ELF-1 (cell line): Measurements from ENCODE around the gene LAT.

Source experiments
- DNase-seq: peaks from one replicate; pipeline ENCODE4 v3.0.0-alpha.2; 2016; ENCODE audit warnings: low read depth, low spot score

Gene LAT

GRCh38 chr16:29007730-29008593, 23.1 kb downstream of the LAT start:
- DNase-seq: no peak

- DNase-seq: no peak
Observed at GRCh38 chr16:29009050-29009837, 24.4 kb downstream of the LAT start.

- DNase-seq: no peak
Observed at GRCh38 chr16:29009838-29010166, 24.9 kb downstream of the LAT start.

- DNase-seq: peak; percentile 37
Observed at GRCh38 chr16:29011112-29011511, 26.3 kb downstream of the LAT start.

DNA sequence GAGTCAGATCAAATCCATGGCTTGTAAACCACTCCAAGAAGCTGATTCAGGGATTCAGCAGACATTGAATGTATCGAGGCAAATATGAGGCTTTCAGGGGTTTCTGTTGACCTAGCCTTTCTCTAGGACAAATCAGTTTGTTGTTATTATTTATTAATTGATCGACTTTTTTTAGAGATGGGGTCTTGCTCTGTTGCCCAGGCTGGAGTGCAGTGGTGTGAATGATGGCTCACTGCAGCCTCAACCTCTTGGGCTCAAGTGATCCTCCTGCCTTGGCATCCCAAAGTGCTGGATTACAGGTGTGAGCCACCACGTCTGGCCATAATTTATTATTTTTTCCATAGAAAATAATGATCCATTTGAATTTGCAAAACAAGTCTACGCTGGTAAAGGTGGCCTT, 27.0 kb downstream of the LAT start:
- no peak for DNase-seq

DNA sequence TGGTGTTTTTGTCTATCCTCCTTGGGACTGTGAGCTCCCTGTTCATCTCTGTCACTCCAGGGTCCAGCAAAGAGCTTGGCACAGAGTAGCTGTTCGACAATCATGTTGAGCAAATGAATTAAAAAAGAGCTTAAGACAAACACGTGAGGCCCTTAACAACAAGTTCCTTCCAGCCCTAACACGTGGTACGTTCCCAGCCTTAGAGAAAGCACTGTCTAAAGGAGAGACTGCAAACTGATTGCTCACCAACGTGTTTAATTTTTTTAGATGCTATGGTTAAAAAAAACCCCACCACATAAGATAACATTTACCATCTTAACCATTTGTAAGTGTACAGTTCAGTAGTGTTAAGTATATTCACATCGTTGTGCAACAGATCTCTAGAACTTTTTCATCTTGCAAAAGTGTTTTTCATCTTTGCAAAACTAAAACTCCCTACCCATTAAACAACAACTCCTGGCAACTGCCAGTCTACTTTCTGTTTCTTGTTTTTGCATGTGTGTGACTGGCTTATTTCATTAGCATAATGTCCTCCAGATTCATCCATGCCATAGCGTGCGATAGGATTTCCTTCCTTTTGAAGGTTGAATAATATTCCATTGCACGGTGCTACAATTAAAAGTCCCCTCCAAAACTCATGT, 28.2 kb downstream of the LAT start:
- no peak for DNase-seq

DNA sequence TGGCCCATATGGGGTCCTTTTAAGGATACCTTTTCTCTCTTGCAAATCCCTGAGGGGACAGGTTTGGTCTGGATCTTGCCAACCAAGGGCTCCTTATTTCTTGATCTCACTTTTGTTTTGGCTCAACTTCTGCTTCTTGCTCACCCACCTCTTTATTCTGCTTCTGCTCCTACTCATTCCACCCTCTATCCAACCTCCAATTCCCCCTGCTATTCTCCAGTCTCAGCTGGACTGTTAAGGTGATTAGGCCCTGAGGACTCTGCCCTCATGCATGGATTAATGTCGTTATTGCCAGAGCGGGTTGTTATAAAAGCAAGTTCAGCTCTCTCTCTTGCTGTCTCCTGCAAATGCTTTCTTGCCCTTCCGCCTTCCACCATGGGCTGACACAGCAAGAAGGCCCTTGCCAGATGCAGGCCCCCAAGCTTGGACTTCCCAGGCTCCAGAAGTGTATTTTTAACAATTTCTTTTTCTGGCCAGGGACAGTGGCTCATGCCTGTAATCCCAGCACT, 29.8 kb downstream of the LAT start:
- DNase-seq: no peak

- no peak for DNase-seq
Observed at GRCh38 chr16:29022196-29022595, 37.3 kb downstream of the LAT start.

DNA sequence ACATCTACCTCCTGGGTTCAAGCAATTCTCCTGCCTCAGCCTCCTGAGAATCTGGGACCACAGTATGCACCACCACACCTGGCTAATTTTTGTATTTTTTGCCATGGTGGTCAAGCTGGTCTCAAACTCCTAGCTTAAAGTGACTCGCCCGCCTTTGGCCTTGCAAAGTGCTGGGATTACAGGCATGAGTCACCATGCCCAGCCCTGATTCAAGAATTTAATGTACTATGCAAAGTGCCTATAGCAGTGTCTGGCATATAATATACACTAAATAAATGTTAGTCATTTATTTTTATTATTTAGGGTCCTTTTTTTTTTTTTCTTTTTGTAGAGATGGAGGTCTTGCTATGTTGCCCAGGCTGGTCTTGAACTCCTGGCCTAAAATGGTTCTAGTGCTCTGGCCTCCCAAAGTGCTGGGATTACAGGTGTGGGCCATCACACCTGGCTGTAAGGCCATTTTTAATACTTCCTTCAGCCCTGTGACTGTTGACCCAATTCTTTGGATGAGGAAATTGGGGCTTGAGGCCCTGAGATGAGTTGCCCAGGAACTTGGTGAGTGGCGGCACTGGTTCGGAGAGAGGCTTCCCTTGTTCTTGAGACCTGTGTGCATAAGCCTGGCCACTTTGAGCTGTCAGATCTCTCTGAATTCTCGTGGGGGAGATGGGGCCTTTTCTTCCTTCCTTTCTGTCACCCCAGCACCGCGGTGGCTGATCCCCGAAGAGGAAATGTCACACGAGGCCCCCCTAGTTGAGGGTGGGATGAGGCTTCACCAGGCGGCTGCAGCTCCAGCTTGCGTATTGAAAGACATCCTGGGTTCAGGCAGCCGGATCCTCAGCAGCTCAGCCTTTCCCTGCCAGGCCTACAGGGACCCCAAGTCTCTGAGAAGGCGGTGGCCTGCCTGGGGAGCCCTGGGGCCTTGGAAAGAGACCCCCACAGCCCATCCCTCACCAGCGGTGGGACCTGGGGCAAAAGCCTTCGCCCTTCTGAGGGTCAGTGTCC, 38.7 kb downstream of the LAT start:
- no peak for DNase-seq

- DNase-seq: no peak
Observed at GRCh38 chr16:29024278-29024677, 39.4 kb downstream of the LAT start.

DNA sequence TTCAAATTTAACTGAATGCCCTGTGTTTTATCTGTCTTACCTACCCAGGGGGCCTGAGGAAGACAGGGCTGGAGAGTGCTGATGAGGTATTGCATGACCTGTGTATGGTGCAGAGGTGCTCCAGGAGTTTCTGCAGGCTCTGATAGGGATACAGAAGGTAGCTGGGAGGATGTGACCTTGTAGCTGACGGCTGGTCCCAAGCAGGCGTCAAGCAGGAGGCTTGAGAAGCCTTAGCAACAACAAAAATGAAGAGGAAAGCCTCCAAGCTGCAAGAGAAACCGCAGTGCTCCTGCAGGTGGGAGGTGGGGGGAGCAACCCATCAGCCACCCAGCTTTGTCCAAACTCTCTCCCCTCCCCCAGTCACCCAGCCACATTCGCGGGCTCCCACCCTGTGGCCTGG, 40.4 kb downstream of the LAT start:
- no peak for DNase-seq

GRCh38 chr16:29025735-29026134, 40.9 kb downstream of the LAT start:
- no peak for DNase-seq

GRCh38 chr16:29028457-29029167, 43.8 kb downstream of the LAT start:
- DNase-seq: no peak

DNA sequence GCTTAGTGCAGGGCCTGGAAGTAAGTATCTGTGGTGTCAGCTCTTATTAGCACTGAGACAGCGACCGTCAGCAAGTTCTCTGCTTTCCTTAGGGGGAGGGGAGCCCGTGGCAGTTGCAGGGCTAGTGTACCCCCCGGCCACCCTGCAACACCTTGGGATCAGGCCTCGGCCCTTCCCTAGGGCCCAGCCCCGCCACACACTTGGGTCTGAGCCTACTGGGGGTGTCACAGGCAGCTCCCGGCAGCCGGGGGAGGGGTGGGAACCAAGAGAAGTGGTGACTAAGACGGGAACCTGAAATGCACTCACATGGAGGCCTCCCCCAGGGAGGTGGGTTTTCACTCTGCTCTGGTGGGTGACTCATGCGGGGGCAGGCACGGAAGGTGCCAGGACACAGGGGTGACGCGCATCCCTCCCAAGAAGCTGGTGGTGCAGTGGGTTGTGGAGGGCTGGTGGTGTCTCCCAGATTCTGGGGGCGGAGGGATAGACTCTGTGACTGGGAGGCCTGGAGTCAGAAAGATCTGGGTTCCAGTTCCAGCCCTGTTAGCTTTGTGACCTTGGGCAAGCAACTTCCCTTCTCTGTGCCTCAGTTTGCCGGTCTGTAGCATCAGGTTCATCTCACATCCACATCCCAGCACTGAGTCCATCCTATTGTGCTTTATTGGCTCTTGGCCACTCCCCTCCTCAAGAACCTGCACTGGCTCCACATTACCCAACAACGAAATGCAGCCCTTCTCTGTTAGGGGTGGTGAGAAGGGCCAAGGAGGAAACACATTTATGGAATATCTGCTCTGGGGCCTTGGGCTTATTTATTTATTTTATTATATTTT, 44.5 kb downstream of the LAT start:
- peak; percentile 78 for DNase-seq

DNA sequence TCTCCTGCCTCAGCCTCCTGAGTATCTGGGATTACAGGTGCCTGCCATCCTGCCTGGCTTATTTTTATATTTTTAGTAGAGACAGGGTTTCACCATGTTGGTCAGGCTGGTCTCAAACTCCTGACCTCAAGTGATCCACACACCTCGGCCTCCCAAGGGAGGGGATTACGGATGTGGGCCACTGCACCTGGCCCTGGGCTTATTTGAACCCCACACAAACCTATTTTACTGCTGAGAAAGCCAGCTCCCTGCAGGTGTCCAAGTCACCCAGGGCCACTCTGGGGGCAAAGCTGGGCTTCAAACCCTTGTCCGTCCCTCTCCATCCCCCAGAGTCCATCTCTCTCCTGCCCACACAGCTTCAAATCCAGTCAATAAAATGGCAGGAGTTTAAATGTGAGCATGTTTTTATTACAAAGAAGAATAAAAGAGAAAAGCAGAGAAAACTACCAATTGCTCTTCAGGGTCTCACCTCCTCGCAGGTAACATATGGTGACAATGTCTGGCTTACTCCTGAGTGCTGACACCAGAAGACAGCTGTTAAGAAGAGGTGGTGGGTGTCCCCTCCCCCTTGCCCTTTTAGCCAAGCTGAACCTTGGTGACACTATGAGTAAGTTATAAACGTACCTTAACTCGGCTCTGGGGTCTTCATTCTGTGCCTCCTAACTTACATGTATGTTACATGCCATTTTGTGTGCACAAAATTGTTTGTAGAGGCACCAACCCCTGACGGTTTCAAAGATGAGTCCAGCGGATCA, 45.4 kb downstream of the LAT start:
- no peak for DNase-seq
